Measurements from ENCODE around the gene SFXN4.

- TF ChIP-seq E2F5 (CRISPR knock-in tag; IDR thresholded peaks at IDR 0.05), result no peak
- no peak for TF ChIP-seq CTCF (IDR thresholded peaks at IDR 0.05)
- TF ChIP-seq JUN (CRISPR knock-in tag; IDR thresholded peaks at IDR 0.05), result no peak
- no peak for TF ChIP-seq ZNF317 (CRISPR knock-in tag; IDR thresholded peaks at IDR 0.05; ENCODE audit: borderline replicate concordance, low read depth)
- no peak for TF ChIP-seq ELF4 (CRISPR knock-in tag; IDR thresholded peaks at IDR 0.05; ENCODE audit: low read depth)
- TF ChIP-seq ESRRA (CRISPR knock-in tag; IDR thresholded peaks at IDR 0.05; ENCODE audit: borderline replicate concordance), result no peak
- TF ChIP-seq CREB1 (CRISPR knock-in tag; IDR thresholded peaks at IDR 0.05), result no peak
- no peak for TF ChIP-seq USF2 (CRISPR knock-in tag; IDR thresholded peaks at IDR 0.05)
Measured at GRCh38 chr10:119125942-119126341, 39.6 kb downstream of the SFXN4 start.
